ENCODE measurements around the gene SLC45A1.

SLC45A1 gene

DNA sequence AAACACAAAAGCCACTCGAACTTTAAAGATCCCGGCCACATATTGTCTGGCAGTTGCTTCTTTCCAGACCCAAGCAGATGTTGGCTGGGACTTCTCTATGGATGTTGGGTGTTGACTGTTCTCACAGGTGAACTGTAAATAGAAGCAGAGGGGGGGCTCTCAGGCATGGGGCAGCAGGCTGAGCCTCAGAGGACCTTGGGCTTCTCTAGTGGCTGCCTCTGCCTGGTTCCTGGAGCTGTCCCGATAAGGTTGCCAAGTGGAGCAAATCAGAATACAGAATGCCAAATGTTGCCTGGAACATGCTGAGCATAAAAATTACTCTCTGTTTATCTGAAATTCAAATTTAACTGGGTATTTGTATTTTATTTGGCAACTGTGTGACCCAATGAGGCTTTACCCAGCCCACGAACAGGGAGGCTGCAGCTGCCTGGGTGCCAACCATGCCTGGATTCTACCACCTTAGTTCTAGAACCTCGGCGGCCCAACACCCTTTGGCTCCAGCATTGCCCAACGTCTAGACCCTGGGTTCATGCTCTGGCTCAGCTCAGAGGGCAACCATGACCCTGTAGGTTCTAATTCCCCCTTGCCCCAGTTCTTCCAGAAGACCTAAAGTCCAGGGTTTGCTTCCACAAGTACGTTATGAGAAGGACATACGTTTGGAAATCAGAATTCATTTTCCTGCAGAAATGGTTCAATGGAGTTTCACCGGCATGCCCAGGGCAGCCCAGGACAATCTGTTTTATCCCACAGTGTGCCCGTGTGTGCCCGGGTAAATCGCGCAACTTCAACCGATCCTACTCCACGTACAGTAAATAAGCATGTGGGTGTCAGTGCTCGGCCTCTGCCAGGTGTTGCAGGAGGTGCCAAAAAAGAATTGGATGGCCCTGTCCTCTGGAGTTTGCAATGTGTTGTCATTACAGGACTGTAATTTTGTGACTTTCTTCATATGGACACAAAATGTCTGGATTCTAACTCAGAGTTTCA, 5.4 kb upstream of the SLC45A1 start:
- no peak for DNase-seq

DNA sequence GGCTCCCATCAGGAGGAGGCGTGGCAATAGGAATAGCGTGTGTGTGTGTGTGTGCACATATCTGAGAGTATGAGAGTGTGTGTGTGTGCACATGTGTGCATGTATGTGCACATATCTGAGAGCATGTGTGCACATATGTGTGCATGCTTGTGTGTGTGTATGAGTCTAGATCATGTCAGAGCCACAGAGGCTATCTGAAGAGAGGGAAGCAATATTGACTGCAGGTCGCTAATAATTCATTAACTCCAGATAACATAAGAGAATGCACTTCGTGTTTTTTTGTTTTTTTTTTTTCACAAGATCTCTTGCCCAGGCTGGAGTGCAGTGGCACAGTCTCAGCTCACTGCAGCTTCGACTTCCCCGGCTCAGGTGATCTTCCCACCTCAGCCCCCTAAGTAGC, 4.7 kb upstream of the SLC45A1 start:
- no peak for DNase-seq

DNA sequence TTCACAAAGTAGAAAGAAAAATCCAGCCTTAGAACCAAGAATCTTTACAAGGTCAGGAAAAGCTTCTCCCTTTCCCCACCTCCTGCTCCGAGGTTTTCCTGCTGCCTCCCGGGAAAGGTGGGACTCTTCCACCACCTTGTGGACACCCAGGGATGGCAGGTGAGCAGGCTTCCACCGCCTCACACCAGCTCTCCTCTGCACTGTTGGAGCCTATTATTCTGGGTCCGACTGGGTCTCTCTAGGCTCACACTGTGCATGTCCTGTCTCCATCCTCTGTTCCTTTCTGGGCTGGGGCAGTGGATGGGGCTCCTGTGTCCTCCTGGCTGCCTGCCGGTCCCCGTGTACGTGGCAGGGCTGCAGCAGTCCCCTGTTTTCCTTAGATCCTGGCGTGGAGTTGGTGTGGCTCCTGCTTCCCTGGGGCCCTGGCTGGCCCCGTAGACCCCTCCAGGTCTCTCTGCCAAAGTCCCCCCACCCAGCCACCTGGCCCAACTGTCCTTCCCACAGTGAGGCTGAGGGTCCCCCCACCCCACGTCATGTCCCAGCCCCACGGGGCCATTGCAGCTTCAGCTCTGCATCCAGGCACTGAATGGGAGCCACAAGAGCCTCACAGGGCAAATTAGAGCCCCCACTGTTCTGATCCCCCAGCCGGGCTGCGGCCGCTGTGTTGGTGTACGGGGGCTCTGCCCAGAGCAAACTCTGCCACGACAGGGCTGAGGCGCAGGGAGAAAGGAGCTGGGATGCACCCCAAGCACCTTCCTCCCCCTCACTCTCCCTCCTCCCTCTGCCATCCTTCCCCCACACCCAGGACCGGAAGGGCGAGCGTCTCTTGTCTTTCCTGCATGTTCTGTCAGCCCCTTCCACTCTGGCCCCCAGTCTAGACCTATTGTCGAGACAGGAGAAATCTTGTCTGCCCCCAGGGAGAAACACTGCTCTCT, 3.3 kb upstream of the SLC45A1 start:
- DNase-seq: peak; percentile 64

DNA sequence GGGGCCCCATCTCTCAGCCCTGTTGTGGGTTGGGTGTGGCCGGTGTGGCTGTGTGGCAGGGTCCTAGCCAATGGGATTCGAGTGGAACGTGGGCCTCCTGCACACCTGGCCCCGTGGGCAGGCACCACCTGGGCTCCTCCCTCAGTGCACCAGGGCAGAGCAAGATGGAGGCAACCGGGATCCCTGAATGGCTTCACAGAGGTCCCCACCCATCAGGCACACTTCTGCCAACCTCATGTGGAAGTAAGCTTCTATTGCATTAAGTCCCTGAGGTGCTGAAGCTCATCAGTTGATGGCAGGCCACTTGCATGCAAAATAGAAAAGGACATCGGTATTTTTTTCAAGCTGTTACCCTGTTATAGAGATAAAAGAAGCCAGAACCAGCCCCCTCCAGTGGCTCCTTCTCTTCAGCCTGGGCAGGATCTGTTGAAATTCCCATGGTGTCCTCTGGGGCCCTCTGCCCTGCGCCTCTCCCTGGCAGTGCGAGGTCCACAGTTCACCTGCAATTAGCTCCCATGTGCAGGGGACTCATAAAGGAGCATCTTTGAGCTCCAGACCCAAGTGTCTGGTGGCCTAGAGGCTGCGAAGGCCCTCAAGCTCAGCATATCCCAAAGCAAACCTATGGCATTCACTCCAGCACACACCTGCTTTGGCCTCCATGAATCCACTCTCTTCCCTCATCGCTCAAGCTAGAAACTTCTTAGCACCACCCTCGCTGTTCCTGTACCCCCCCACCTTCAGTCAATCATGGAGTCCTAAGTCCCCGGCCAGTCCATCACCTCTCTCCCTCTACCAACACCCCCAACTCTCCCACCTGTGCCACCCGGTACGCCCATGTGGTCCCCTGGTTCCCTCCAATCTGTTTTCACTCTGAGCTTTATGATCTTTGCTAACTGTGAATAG, 2.1 kb upstream of the SLC45A1 start:
- no peak for DNase-seq

DNA sequence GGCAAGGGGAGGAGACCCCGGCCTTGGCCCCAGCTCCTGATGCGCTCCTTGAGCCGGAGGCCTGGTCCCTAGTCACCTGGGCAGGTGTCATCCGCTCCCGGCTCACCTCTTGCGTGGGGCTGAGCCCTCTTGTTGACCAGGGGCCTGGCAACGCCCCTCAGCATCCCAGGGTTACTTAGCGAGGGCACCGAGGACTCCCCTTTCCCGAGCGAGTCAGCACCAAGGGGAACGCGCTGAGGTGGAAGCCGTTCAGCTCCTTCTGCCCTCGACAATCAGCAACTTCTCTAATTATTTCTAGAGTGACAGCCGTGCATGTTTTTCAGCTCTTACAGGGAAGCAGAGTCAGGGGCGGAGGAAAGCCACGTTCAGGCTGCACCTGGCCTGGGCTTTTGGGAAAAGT, 522 bp downstream of the SLC45A1 start:
- no peak for DNase-seq

DNA sequence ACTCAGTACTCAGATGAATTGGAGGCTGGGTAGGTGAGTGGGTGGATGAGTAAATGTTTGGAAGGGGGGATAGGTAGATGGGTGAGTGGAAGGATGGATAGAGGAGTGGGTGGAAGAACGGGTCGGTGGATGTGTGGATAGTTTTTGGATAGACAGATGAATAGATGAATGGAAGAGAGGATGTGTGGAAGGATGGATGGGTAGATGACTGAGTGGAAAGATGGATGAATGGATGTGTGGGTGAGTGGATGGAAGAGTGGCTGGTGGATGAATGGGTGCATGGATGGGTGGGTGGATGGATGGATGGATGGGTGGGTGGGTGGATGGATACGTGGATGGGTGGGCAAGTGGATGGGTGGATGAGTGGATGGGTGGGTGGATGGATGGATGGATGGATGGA, 3.7 kb downstream of the SLC45A1 start:
- DNase-seq: no peak

DNA sequence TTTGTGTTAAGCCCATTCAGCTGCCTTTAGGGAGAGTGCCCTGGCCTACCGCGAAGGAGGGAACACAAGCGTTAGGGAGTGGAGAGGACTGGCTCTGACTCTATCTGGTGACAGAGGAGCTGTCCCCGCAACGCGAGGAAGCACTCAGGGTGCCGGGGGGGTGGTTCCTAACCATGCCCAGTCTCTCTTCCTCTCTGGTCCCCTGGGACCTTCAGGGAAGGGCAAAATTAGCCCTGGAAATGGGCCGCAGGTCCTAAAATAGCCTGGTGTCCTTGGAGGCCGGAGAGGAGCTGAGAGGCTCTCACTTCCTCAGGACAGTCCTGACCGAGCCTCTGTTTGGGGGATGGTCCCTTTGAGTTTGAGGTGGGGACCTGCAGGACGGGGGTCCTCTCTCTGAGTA, 5.8 kb downstream of the SLC45A1 start:
- no peak for DNase-seq

DNA sequence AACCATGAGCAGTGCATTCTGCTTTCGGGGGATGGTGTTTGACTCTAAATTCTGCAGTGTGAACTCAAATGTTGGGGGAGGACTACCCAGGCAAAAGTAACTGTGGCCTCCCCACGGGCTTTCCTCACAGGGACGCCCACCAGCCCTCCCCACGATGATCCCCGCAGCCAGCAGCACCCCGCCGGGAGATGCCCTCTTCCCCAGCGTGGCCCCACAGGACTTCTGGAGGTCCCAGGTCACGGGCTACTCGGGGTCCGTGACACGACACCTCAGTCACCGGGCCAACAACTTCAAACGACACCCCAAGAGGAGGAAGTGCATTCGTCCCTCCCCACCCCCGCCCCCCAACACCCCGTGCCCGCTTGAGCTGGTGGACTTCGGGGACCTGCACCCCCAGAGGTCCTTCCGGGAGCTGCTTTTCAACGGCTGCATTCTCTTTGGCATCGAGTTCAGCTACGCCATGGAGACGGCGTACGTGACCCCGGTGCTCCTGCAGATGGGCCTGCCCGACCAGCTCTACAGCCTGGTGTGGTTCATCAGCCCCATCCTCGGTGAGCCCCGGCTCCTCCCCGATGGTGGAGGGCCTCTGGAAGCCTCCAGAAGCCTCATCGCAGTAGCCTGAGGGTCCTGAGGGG, 6.4 kb downstream of the SLC45A1 start:
- no peak for DNase-seq

DNA sequence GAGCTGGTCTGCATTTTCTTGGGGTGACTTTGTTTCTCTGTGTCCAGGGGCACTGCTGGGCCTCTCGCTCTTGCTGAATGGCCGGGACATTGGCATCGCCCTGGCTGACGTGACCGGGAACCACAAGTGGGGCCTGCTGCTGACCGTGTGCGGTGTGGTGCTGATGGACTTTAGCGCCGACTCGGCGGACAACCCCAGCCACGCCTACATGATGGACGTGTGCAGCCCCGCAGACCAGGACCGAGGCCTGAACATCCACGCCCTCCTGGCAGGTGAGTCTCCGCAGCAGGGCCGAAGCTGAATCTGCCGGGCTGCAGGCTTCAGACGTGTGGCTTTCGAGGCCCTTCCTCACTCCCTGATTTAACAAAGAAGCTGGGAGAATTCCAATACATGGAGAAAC, 7.9 kb downstream of the SLC45A1 start:
- DNase-seq: no peak

DNA sequence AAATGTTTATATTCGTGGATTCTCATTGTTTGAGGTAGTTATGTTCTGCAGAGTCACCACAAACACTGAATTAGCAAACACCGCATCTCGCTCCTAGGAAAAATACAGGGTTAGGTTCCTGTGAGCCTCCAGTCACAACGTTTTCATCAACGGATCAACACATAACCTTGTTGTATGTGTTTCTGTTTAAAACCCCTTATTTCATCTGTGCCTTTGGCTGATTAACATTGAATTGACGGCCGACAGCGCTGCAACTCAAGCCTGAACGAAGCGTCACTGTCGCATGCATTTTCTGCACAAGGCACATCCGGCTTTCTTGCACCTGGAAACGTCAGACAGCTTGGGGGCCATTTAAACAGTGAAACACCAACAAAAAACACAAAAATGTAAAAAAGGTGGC, 8.4 kb downstream of the SLC45A1 start:
- no peak for DNase-seq

DNA sequence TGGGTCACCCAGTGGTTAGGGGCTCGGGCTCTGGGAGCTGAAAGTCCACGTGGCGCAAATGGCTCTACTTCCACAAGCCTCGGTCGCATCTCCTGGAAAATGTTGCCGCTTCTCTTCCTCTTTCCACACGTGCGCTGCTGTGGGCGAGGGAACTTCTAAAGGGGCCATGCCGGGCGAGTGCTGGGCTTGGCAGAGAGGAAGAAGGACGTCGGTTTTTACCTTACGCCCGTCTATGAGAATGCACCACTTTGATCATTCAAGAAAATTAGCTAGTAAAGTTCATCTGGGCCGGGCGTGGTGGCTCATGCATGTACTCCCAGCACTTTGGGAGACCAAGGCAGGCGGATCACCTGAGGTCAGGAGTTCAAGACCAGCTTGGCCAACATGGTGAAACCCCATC, 10.4 kb downstream of the SLC45A1 start:
- DNase-seq: no peak

DNA sequence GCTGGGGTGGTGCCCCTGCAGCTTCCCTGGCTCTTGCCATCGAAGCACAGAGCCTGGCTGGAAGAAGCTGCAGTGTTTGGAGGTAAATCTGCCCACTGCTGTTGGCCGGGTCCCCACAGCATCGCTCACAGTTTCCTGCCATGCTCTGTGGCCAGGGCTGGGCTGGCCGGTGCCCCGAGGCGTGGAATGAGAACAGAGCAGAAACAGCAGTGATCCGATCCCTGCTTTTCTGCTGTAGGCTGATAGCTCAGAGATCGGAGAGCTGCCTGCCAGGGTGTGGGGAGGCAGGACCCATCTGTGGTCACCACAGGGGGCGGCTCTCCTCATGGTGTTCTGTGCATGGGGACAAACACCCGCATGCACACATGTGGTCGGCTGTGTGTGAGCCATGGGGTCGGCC, 11.5 kb downstream of the SLC45A1 start:
- no peak for DNase-seq

DNA sequence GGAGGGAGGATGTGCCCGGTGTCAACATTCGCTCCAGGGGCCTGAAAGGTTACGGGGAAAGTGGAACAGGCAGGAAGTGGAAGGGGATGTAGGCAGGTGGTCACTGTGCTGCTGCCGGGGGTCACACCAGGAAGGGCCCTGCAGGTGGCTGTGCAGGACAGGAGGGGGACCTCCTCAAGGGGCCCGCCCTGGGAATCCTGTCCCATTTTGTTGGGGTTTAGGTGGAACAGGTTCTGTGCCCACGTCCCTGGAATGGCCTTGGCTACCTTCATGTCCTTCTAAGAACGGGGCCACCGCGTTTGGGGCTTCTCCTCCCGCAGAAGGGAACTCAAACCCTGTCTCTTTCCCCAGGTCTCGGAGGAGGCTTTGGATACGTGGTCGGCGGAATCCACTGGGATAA, 11.9 kb downstream of the SLC45A1 start:
- no peak for DNase-seq

DNA sequence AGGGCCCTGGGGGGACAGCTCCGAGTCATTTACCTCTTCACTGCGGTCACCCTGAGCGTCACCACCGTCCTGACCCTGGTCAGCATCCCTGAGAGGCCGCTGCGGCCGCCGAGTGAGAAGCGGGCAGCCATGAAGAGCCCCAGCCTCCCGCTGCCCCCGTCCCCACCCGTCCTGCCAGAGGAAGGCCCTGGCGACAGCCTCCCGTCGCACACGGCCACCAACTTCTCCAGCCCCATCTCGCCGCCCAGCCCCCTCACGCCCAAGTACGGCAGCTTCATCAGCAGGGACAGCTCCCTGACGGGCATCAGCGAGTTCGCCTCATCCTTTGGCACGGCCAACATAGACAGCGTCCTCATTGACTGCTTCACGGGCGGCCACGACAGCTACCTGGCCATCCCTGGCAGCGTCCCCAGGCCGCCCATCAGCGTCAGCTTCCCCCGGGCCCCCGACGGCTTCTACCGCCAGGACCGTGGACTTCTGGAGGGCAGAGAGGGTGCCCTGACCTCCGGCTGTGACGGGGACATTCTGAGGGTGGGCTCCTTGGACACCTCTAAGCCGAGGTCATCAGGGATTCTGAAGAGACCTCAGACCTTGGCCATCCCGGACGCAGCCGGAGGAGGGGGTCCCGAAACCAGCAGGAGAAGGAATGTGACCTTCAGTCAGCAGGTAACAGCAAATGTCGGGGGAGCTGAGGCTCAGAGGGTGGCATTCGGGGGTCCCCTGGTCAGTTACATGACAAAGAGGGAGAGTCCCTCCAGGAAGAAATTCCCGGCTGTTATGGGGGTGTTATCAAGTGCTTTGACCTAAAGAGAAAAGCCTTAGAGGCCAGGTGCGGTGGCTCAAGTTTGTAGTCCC, 12.6 kb downstream of the SLC45A1 start:
- no peak for DNase-seq

DNA sequence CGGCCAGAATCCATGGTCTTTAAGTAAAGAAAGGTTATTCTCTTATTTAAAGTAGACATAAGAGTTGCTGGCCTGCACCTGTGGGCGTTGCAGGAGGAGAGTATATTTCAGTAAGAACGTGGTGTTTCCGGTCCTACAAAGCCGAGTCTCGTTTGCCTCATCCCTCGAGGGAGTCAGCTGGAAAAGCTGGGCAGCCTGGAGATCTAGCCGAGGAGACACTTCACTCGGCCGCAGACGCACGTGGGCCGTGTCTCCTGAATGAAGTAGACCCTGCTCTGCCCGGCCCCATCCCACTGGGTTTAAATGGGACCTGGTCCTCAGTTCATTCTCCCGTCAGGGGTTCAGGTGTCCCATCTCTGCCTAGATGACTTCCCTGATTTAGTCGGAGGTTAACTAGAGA, 14.9 kb downstream of the SLC45A1 start:
- no peak for DNase-seq

DNA sequence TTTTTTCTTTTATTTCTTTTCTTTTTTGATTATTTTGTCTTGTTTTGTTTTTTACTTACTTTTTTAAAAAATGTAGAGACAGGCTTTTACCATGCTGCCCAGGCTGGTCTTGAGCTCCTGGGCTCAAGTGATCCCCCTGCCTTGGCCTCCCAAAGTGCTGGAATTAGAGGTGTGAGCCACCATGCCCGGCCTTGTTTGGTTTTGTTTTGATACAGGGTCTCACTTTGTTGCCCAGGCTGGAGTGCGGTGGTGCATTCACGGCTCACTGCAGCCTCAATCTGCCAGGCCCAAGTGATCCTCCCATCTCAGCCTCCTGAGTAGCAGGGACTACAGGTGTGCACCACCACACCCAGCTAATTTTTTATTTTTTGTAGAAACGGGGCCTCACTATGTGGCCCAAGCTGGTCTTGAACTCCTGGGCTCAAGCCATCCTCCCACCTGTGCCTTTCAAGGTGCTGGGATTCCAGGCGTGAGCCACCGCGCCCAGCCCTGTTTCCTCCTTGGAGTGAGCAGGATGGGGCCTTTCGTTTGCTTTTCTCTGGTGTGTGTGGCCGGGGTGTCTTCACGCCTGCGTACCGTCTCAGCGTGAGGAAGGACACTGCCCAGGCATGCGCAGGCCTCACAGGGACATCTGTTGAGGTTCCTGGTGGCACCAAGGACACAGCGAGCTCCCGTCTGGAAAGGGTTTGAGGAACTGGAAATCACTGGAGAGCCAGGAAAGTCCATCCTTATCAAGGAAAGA, 15.5 kb downstream of the SLC45A1 start:
- DNase-seq: no peak

DNA sequence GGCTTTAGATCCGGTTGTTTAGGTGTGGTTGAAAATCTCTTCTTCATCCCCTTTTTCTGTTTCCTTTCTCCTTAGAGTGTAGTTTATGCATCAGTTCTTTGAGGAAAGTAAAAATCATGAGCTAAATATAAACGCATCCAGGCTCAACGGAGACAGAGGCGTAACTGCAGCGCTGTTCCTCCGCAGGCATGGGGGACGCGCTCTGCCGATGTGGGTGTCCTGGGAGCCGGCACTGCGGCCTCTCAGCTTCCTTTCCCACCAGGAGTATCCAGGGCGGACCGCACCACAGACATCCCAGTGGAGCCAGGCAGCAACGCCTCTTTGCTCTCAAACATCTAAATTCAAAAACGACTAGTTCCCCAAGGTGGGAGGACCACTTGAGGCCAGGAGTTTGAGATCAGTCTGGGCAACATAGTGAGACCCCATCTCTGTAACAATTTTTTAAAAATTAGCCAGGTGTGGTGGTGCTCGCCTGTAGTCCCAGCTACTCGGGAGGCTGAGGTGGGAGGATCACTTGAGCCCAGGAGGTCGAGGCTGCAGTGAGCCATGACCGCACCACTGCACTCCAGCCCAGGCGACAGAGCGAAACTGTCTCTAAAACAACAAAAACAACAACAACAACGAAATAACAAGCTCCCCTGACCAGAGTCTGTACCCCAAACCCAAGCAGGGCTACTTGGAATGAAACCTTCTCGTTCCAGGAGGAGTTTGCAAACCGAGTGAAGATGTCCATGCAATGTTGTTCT, 16.4 kb downstream of the SLC45A1 start:
- no peak for DNase-seq

DNA sequence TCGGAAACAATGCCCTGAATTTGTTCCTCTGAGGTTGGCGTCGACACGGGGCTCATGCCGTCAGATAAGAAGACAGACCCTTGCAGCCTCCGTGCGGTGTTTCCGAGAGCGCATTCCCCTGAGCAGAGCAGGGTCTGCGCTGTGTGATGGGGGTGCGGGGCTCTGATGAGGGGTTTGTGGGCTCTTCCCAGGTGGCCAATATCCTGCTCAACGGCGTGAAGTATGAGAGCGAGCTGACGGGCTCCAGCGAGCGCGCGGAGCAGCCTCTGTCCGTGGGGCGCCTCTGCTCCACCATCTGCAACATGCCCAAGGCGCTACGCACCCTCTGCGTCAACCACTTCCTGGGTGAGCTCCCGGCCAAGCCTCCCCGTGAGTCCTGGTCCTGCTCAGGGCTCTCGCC, 17.3 kb downstream of the SLC45A1 start:
- no peak for DNase-seq

DNA sequence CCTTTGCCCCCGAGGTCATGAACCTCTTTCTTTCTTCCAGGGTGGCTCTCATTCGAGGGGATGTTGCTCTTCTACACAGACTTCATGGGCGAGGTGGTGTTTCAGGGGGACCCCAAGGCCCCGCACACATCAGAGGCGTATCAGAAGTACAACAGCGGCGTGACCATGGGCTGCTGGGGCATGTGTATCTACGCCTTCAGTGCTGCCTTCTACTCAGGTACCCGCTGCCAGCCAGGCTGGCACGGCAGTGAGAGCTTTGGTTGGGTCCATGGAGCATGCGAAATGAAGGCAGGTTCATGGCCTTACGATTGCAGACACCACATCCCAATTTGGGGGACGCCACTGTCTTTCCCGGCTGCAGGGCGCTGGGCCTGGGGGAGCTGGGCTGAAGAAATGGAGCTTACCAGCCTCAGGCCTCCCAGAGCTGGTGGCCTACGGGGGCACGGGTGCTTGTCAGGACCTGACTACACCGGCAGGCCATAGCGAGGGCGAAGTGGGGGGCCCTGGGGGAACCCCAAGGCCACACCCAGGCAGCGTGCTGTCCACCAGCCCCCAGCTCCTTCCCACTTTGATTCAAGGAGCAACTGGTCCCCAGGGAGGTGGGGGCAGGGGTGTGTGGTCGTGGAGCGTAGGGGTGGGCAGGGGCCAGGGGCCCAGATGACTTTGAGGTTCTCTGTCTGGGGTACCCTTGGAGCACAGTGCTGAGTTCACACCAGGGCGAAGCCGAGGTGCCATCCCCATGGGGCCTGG, 20.0 kb downstream of the SLC45A1 start:
- DNase-seq: no peak

Measured in CD4-positive, alpha-beta T cell treated with Interleukin-12 subunit alpha and Interleukin-12 subunit beta, for 1 hour (primary cell).